Right ventricle myocardium inferior (tissue), 1 donor: Measurements from ENCODE around the gene EPHB2. TPM values are rescaled to one million over a fixed set of nuclear protein-coding genes. Genes with fewer than 3 reads are reported as not detected.

Experiments
- ATAC-seq: fragments of 200-7000 bp; cut with Tn5 transposase; one replicate; pipeline ENCODE4 v1.9.1; 2020; ENCODE audit warnings: mild to moderate bottlenecking, moderate library complexity
- DNase-seq: peaks from one replicate; pipeline ENCODE4 v3.0.0; 2021; ENCODE audit errors: missing footprints
- intact Hi-C: fragments of 100-400 bp; cut with DNase I; formaldehyde crosslinking; loops from one replicate; pipeline ENCODE4 v1.11.0; 2022
- total RNA-seq: library from RNA; stranded (reverse); fragmentation: NEBNext Ultra II Directional; extraction: Animal tissue kit (Norgen Biotek cat#: 25700); gene quantifications from one replicate; pipeline ENCODE4 v1.2.1, GENCODE V29; 2021
- donor health status: DM: no; HTN: yes; CAD: no; lungs with severe emphysema.

Gene EPHB2
- total RNA-seq, 1 donor from 2014 or later, result 3.5 TPM

- no peak for DNase-seq
- intact Hi-C loops, result no loop called here
- ATAC-seq, result no peak
These were observed 1.2 kb downstream of the EPHB2 start for GRCh38 chr1:22711591-22712501.

- ATAC-seq (no peak), DNase-seq (no peak)
- intact Hi-C loops, result no loop called here
These were observed 2.0 kb downstream of the EPHB2 start for GRCh38 chr1:22712502-22713271.

DNA sequence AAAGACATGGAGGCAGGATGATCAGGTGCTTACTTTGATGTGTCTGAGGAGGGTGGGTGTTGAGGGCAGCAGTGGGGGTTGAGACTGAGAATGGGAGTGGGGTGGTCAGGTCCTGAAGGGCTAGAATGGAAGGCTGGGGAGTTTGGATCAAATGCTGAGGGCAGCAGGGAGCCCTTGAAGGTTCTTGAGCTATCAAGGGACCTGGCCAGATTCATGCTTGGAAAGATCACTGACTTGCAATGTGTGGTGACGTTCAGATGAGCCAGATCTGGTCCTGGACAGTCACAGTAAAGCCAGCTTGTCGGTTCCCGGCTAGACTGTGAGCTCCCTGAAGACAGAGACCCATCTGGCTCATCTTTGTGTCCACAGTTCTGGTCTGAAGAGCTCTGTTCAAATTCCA is 3.8 kb downstream of the EPHB2 start:
- ATAC-seq (no peak), DNase-seq (no peak)
- intact Hi-C loops, result no loop called here

DNA sequence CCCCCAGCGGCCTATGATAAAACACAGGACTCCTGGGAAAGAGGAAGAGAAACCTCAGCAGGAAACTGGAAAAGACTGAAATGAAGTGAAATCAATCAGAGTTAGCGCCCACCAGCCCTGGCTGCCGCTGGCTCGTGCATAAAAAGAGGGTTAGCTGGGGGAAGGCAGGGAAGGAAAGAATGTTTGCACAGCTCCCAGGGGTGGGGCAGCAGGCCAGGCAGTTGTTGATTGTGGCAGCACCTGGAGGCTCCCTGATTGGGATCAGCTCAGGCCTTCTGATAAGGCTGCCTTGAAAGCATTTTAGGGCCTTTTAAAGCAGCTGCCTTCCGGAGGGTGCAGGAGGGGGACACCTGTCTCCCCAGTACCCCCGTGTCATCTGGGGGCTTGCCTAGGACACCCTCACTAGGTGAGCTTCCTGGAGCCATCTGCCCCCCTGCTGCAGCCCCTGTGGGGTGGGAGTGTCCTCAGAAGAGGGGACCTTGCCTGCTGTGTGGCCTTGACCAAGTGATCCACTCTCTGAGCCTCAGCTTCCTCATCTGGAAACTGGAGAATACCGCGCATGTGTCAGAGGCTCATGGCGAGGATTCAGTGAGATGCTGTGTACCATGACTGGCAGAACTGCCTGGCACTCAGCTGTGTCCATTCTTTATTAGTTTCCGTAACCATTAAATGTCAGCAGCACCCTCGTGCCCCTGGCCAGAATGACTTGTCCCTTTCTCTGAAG is 6.6 kb downstream of the EPHB2 start:
- DNase-seq (no peak), ATAC-seq (no peak)
- intact Hi-C loops, result no loop called here

GRCh38 chr1:22721122-22721873 is 10.7 kb downstream of the EPHB2 start:
- intact Hi-C loops, result no loop called here
- DNase-seq (no peak), ATAC-seq (no peak)

DNA sequence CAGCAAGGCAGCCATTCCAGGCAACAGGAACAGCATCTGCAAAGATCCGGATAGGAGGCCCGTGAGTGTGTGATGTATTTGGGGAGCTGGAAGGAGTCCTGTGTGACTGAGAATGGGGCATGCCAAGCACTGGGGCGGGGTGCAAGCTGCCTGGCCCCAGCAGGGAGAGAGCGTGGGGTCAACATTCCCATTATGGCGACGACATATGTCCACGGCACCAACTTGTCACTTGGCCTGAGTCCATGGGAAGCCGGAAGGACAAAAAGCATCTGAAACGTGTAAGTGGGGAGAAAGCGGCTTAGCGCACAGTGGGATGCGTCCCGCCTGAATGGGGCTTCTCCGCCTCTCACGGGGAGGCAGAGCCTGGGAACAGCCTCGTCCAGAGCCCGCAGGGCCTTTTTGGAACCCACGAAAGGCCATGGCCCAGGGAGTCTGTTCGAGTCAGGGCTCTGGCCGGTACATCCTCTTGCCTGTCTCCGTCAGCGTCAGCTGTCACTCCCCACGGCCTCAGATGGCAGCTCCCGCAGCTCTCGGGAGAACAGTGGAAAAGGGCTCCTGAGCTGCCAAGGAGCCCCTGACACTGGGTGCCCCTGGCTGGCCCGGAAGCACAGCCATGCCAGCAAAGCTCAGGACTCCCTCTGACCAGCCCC is 12.4 kb downstream of the EPHB2 start:
- DNase-seq, result no peak
- no peak for ATAC-seq
- intact Hi-C loops, result no loop called here

DNA sequence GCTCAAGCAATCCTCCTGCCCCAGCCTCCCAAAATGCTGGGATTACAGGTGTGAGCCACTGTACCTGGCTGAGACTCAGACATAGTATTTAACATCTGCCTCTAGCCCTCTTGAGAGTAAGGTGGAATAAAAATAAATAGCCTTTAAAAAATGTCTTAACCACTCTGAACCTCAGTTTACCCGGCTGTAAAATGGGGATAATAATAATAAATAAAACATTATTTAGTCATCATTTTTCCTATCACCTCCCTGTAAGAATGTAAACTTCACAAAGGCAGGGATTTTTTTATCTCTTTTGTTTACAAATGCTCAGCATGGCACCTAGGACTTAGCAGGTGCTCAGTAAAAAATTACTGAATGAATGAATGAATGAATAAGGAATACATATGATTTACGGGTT is 17.2 kb downstream of the EPHB2 start:
- DNase-seq (no peak), ATAC-seq (no peak)
- intact Hi-C loops, result no loop called here

GRCh38 chr1:22728751-22729399 is 18.2 kb downstream of the EPHB2 start:
- DNase-seq (no peak), ATAC-seq (no peak)
- intact Hi-C loops, result no loop called here

DNA sequence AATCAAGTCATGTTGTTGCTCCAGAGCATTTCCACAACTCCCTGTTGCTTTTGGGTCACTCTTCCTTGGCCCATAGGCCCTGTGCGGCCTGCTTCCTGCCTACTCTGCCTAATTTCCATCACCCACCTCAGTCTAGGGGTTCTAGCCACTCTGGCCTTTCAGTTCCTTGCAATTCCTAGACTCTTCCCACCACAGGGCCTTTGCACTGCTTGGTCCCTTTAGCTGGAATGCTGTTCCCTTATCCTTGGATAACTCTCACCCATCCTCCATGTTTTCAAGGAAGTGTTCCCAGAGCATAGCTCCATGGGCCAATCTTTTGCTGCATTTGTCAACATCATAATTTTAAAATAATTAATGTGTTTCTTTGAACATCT is 18.7 kb downstream of the EPHB2 start:
- intact Hi-C loops, result no loop called here
- no peak for DNase-seq
- no peak for ATAC-seq

GRCh38 chr1:22729912-22730311 is 19.3 kb downstream of the EPHB2 start:
- intact Hi-C loops, result no loop called here
- DNase-seq, result no peak
- ATAC-seq, result no peak

DNA sequence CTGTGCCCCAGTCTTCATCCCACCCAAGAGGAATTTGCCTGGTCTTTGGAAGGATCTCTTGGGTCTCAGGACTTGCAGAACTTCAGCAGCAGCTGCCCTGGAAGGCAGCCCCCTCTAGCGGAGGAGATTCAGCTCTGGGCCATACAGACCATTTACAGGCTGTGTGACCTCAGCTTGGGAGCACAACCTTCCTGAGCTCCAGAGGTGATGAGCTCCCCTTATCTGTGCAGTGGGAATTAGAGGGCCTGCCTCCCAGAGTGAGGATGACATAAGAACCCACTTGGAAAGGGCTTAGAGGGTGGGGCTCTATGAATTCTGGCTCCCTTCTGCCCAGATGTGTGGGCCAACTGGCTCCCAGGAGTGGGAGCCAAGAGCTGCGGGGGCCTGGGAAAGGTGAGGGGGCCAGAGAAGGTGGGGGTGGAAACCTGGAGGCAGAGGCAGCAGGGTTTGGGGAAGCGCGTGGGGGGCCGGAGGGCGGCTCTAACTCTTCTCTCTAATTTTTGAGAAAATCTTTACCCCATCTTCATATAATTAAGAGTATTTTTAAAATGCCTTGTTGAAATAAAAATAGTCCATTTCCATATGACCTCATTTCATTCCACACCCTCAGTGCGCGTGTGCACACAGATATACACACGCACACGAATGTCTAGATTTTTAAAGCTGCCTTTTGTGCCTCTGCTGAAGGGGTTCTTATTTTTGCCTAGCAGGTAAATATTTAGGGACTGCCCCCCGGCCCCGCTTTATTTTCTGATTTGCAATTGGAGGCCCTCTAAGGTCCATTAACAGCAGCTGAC is 21.5 kb downstream of the EPHB2 start:
- ATAC-seq (peak; percentile 70), DNase-seq (no peak)
- intact Hi-C loops, result no loop called here

GRCh38 chr1:22733643-22734042 is 23.0 kb downstream of the EPHB2 start:
- intact Hi-C loops, result no loop called here
- ATAC-seq (no peak), DNase-seq (no peak)

DNA sequence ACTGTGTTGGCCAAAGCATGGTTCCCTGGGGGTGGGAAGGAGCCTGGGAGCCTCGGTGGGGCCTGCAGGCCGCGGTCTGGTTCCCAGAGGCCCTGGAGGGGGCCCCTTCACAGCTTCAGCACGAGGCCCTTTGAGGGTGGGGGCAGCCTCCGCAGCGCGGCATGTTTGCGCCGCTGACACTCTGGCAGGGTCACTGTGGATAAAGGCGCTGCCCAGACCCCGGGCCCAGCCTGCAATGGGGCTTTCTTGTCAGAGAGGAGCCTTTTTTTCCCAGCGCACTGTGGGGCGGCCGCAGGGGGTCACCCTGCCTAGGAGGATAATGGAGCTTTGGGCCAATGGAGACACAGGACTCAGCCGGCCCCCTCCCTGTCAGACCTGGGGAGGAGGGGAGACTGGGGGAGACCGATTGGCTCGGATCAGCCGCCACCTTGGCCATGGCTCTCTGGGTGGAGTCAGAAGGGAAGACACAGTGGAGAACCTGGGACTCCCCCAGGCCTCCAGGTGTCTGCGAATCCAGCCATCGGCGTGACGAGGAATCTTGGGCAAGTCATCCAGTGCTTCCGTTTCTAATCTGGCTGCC is 26.0 kb downstream of the EPHB2 start:
- DNase-seq (no peak), ATAC-seq (no peak)
- intact Hi-C loops, result no loop called here

DNA sequence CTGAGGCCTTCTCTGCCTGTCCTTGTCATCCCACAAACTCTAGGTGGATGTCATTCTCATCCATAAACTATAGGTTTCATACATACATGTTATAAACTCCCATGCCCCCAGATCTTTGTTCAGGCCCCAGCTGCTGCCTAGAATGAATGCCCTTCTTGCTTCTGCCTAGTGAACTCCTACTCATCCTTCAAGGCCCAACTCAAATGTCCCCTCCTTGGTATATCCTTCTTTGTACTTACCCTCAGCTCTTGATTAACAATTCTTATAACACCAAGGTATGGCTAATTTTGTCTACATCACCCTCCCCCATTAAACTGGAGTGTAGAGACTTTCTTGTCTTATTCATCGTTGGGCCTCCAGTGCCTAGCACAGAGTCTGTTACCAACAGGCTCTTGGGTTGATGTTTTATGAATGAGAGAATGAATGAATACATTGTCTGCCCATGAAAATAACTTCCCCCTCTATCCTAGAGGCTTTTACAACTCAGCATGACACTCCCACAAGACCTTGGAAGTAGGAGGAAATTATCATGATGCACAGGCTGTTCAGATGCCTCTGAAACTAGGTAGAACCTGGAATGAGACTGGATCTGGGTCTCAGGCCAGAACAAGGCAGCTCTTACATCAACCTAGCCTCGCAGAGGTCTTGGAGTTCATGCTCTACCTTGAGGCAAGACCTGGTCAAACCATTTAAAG is 26.9 kb downstream of the EPHB2 start:
- DNase-seq (no peak), ATAC-seq (no peak)
- intact Hi-C loops, result no loop called here

- intact Hi-C loops, result no loop called here
- DNase-seq (no peak), ATAC-seq (no peak)
These were observed 27.4 kb downstream of the EPHB2 start for GRCh38 chr1:22738069-22738435.

- intact Hi-C loops, result no loop called here
These were observed 27.9 kb downstream of the EPHB2 start for GRCh38 chr1:22738522-22738921.

More at GRCh38 chr1:22738522-22738921, 27.9 kb downstream of the EPHB2 start:
- DNase-seq (no peak), ATAC-seq (no peak)
